ENCODE measurements around the gene EZR.

Gene EZR

GRCh38 chr6:158810155-158811095, 8.7 kb downstream of the EZR start:
- Histone ChIP-seq H3K4me1 (ENCODE audit: insufficient read depth, low read length, severe bottlenecking) (peaks cover 100% of the 10 kb centered on the region), H3F3A (ENCODE audit: insufficient read depth, low read length) (peaks cover 23% of the 10 kb centered on the region), H3K9me3 (ENCODE audit: low read length) (no peaks in the 10 kb centered on the region), H3K79me2 (ENCODE audit: insufficient read depth, low read length) (peaks cover 87% of the 10 kb centered on the region), H3K36me3 (ENCODE audit: insufficient read depth, low read length) (peaks cover 81% of the 10 kb centered on the region), H2AFZ (ENCODE audit: low read length) (no peak overlapping the region), H3K9me2 (ENCODE audit: low read depth, low read length) (no peaks in the 10 kb centered on the region), H4K20me1 (ENCODE audit: insufficient read depth, low read length) (no peaks in the 10 kb centered on the region), H3K4me3 (ENCODE audit: low read depth, low read length, poor library complexity, severe bottlenecking) (peak overlapping the region; percentile 81), H3K27me3 (ENCODE audit: insufficient read depth, low read length) (no peaks in the 10 kb centered on the region), H3K27ac (ENCODE audit: low read depth, low read length, poor library complexity, severe bottlenecking) (peak overlapping the region; percentile 97), H3K4me2 (ENCODE audit: low read length) (peak overlapping the region; percentile 98), H3K9ac (ENCODE audit: low read length) (peak overlapping the region; percentile 90)
- TF ChIP-seq CTCF (IDR thresholded peaks at IDR 0.05; ENCODE audit: low read length) (no peak), EZH2 (IDR thresholded peaks at IDR 0.05; ENCODE audit: borderline replicate concordance, low read length) (no peak)

GRCh38 chr6:158808941-158809678, 10.1 kb downstream of the EZR start:
- peak overlapping the region; percentile 90 for H3K9ac ChIP-seq (ENCODE audit: low read length)
- H3K4me1 ChIP-seq (ENCODE audit: insufficient read depth, low read length, severe bottlenecking) = peaks cover 100% of the 10 kb centered on the region
- H3K4me2 ChIP-seq (ENCODE audit: low read length) = peak overlapping the region; percentile 98

More at GRCh38 chr6:158808941-158809678, 10.1 kb downstream of the EZR start:
- H3K4me3 ChIP-seq (ENCODE audit: low read depth, low read length, poor library complexity, severe bottlenecking) = peak overlapping the region; percentile 81
- no peak for TF ChIP-seq EZH2 (IDR thresholded peaks at IDR 0.05; ENCODE audit: borderline replicate concordance, low read length)
- no peak for TF ChIP-seq CTCF (IDR thresholded peaks at IDR 0.05; ENCODE audit: low read length)
- H3K27ac ChIP-seq (ENCODE audit: low read depth, low read length, poor library complexity, severe bottlenecking) = peak overlapping the region; percentile 97
- no peak overlapping the region for H2AFZ ChIP-seq (ENCODE audit: low read length)
- peaks cover 23% of the 10 kb centered on the region for H3F3A ChIP-seq (ENCODE audit: insufficient read depth, low read length)
- H3K9me3 ChIP-seq (ENCODE audit: low read length) = no peaks in the 10 kb centered on the region
- H4K20me1 ChIP-seq (ENCODE audit: insufficient read depth, low read length) = no peaks in the 10 kb centered on the region
- peaks cover 84% of the 10 kb centered on the region for H3K79me2 ChIP-seq (ENCODE audit: insufficient read depth, low read length)
- no peaks in the 10 kb centered on the region for H3K27me3 ChIP-seq (ENCODE audit: insufficient read depth, low read length)
- peaks cover 72% of the 10 kb centered on the region; the same call in 1 of the 2 replicates for H3K36me3 ChIP-seq (ENCODE audit: insufficient read depth, low read length)
- no peaks in the 10 kb centered on the region for H3K9me2 ChIP-seq (ENCODE audit: low read depth, low read length)
